ENCODE measurements around the gene CAND2. TPM values are rescaled to one million over a fixed set of nuclear protein-coding genes. Genes with fewer than 3 reads are reported as not detected.

The CAND2 gene
- polyA plus RNA-seq, 1 of the 3 experiments (the other 2 are of a cell fraction): 1.5 TPM

DNA sequence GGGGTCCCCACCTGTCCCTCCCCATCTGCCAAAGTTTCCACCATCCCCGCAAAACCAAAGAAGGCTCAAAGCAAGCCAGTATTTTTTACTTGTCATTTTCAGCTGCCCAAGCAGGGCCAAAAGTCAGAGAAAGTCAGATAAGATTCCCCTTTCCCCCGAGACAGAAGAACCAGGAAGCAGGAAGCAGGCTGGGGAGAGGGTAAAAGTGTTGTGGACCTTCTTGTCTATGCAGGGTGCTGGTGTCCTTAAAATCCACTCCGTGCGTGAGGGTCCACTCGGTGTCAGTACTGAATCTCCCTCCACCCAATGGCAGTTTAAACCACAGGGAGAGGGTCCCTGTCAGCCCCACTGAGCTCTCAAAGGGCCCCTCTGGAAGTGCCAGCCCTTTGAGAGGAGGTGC, 65.1 kb downstream of the CAND2 start:
- H3K4me2 ChIP-seq: no peak overlapping the region
- no peaks in the 10 kb centered on the region; the same call in 1 of the 2 replicates for H3K27me3 ChIP-seq (ENCODE audit: insufficient read depth)
- no peak for DNase-seq
- H3K79me2 ChIP-seq (ENCODE audit: insufficient read depth): no peaks in the 10 kb centered on the region
- H2AFZ ChIP-seq (ENCODE audit: low read depth): no peak overlapping the region
- no peak for TF ChIP-seq EP300 (IDR thresholded peaks at IDR 0.05; ENCODE audit: borderline replicate concordance in 1 of 2, low read depth in 1 of 2, low read length in 1 of 2)
- no peak for TF ChIP-seq FOSL2 (IDR thresholded peaks at IDR 0.05; ENCODE audit: borderline replicate concordance, low read depth)
- TF ChIP-seq NFIC (IDR thresholded peaks at IDR 0.05; ENCODE audit: borderline replicate concordance): no peak
- TF ChIP-seq TEAD4 (IDR thresholded peaks at IDR 0.05; ENCODE audit: borderline replicate concordance, insufficient read depth): no peak
- no peak for TF ChIP-seq ELF1 (IDR thresholded peaks at IDR 0.05)
- TF ChIP-seq, protein P1, sequence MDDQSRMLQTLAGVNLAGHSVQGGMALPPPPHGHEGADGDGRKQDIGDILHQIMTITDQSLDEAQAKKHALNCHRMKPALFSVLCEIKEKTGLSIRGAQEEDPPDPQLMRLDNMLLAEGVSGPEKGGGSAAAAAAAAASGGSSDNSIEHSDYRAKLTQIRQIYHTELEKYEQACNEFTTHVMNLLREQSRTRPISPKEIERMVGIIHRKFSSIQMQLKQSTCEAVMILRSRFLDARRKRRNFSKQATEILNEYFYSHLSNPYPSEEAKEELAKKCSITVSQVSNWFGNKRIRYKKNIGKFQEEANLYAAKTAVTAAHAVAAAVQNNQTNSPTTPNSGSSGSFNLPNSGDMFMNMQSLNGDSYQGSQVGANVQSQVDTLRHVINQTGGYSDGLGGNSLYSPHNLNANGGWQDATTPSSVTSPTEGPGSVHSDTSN (IDR thresholded peaks at IDR 0.05): no peak
- no peak for TF ChIP-seq POLR2AphosphoS5 (IDR thresholded peaks at IDR 0.05; ENCODE audit: low read depth, low read length)
- TF ChIP-seq, protein P2, sequence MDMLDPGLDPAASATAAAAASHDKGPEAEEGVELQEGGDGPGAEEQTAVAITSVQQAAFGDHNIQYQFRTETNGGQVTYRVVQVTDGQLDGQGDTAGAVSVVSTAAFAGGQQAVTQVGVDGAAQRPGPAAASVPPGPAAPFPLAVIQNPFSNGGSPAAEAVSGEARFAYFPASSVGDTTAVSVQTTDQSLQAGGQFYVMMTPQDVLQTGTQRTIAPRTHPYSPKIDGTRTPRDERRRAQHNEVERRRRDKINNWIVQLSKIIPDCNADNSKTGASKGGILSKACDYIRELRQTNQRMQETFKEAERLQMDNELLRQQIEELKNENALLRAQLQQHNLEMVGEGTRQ (IDR thresholded peaks at IDR 0.05; ENCODE audit: borderline replicate concordance, low read depth, low read length): no peak
- TF ChIP-seq TAF1 (IDR thresholded peaks at IDR 0.05; ENCODE audit: borderline replicate concordance, low read depth, low read length): no peak
- no peak for TF ChIP-seq EZH2phosphoT487 (IDR thresholded peaks at IDR 0.05; ENCODE audit: borderline replicate concordance, low read depth)
- TF ChIP-seq CHD2 (IDR thresholded peaks at IDR 0.05; ENCODE audit: low read length, partially characterized antibody): no peak
- TF ChIP-seq SMC3 (IDR thresholded peaks at IDR 0.05; ENCODE audit: low read depth, low read length): no peak
- no peak for TF ChIP-seq GABPA (IDR thresholded peaks at IDR 0.05; ENCODE audit: low read depth)
- TF ChIP-seq NRF1 (IDR thresholded peaks at IDR 0.05; ENCODE audit: low read depth, low read length): no peak
- no peak for TF ChIP-seq SIN3A (IDR thresholded peaks at IDR 0.05; ENCODE audit: borderline replicate concordance, low read depth, low read length)
- no peaks in the 10 kb centered on the region; a peak in 1 of 4 replicates for H3K4me1 ChIP-seq (ENCODE audit: control insufficient read depth in 1 of 2, insufficient read depth in 2 of 2, low read depth in 1 of 2, low read length in 1 of 2)
- CTCF ChIA-PET: interaction anchor here (2.0 to 13.3 kb wide), 3 partner anchors 20 to 123 kb away, joined by 7 to 150 read pairs (median 13); partner anchors contain the start of gene RPL32
- H3K36me3 ChIP-seq (replicated peaks in 1 of 2; ENCODE audit: control insufficient read depth in 1 of 2, insufficient read depth in 2 of 2, low read length in 1 of 2): no peaks in the 10 kb centered on the region
- no peaks in the 10 kb centered on the region for H3K9me3 ChIP-seq
- no peaks in the 10 kb centered on the region for H3F3A ChIP-seq (replicated peaks; ENCODE audit: insufficient read depth)
- H3K4me3 ChIP-seq (ENCODE audit: low read depth in 2 of 2, low read length in 1 of 2): no peak overlapping the region
- no peak overlapping the region for H3K9ac ChIP-seq
- H3K27ac ChIP-seq (ENCODE audit: low read depth in 2 of 2, low read length in 1 of 2): no peak overlapping the region
- whole genome bisulfite sequencing (ENCODE audit: low lambda C conversion rate): 51% methylated on average over 4 of the region's 5 CpGs
- no peaks in the 10 kb centered on the region for H3K9me2 ChIP-seq
- no peaks in the 10 kb centered on the region for H4K20me1 ChIP-seq (ENCODE audit: insufficient read depth)
- POLR2A ChIA-PET: no interaction called here

DNA sequence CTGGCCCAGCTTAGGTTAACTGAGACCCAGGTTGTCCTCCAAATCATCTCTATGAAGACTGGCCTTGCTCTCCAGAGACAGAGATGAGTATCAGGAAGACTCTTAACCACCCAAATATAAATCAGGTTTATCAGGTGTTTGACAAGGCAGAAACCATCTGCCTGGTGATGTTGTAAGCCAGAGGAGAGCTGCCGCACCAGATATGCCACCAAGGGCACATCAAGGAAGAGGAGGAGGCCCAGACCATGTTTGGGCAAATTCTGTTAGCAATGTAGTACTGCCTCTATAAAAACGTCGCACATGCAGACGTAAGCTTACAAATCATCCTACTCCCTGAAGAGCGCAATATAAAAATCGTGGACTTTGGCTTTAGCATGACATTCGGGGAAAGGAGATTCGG, 65.9 kb downstream of the CAND2 start:
- ChIA-PET CTCF (interaction anchor here (1.2 to 13.3 kb wide), 4 partner anchors 10 to 122 kb away, joined by 3 to 150 read pairs (median 10); partner anchors contain the start of gene RPL32), POLR2A (no interaction called here)
- Histone ChIP-seq H3K79me2 (ENCODE audit: insufficient read depth) (no peaks in the 10 kb centered on the region), H3K4me1 (ENCODE audit: control insufficient read depth in 1 of 2, insufficient read depth in 2 of 2, low read depth in 1 of 2, low read length in 1 of 2) (no peaks in the 10 kb centered on the region), H3K9ac (no peak overlapping the region), H3K9me3 (no peaks in the 10 kb centered on the region), H3K4me2 (no peak overlapping the region), H3K27ac (ENCODE audit: low read depth in 2 of 2, low read length in 1 of 2) (no peak overlapping the region), H4K20me1 (ENCODE audit: insufficient read depth) (no peaks in the 10 kb centered on the region), H3F3A (replicated peaks; ENCODE audit: insufficient read depth) (no peaks in the 10 kb centered on the region), H3K36me3 (replicated peaks in 1 of 2; ENCODE audit: control insufficient read depth in 1 of 2, insufficient read depth in 2 of 2, low read length in 1 of 2) (no peaks in the 10 kb centered on the region), H3K9me2 (no peaks in the 10 kb centered on the region), H3K27me3 (ENCODE audit: insufficient read depth) (no peaks in the 10 kb centered on the region; the same call in 1 of the 2 replicates), H2AFZ (ENCODE audit: low read depth) (no peak overlapping the region), H3K4me3 (ENCODE audit: low read depth in 2 of 2, low read length in 1 of 2) (no peak overlapping the region)
- TF ChIP-seq RFX5 (IDR thresholded peaks at IDR 0.05; ENCODE audit: low read length) (no peak), RXRA (IDR thresholded peaks at IDR 0.05; ENCODE audit: borderline replicate concordance, low read depth) (no peak), GABPA (IDR thresholded peaks at IDR 0.05; ENCODE audit: low read depth) (no peak), GATA2 (CRISPR knock-in tag; IDR thresholded peaks at IDR 0.05) (no peak)
- WGBS (ENCODE audit: low lambda C conversion rate): 75% methylated on average over 8 of the region's 8 CpGs
- DNase-seq: no peak
